Measurements from ENCODE around the gene RAB3C.

DNA sequence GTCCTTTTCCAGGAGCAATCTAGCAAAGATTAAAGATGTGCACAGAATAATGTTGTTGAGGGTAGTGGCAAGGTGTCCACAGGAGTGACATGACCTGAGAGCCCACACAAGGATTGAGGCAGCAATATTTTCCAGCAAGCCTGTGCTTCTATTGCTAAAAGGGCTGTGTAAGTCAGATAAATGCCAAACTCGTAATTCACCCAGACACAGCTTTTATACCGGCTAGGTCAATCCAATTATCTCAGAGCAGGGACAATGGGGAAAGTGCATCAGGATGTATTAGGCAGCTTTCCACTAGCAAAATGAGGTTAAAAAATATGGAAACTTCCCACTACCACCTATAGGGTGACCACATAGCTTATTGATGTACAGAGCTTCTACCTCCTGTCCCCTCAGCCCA, 34.8 kb upstream of the RAB3C start:
- TF ChIP-seq EZH2 (IDR thresholded peaks at IDR 0.05) (no peak), POLR2AphosphoS5 (IDR thresholded peaks at IDR 0.05; ENCODE audit: borderline replicate concordance, low read depth, low read length) (no peak), FOXP2 (optimal IDR thresholded peaks at IDR 0.05; ENCODE audit: control extremely low read depth, extremely low read length, insufficient read depth) (no peak)

All from SK-N-MC (cell line).